ENCODE results near the gene WDR54.

WDR54 gene, protein sequence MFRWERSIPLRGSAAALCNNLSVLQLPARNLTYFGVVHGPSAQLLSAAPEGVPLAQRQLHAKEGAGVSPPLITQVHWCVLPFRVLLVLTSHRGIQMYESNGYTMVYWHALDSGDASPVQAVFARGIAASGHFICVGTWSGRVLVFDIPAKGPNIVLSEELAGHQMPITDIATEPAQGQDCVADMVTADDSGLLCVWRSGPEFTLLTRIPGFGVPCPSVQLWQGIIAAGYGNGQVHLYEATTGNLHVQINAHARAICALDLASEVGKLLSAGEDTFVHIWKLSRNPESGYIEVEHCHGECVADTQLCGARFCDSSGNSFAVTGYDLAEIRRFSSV

DNA sequence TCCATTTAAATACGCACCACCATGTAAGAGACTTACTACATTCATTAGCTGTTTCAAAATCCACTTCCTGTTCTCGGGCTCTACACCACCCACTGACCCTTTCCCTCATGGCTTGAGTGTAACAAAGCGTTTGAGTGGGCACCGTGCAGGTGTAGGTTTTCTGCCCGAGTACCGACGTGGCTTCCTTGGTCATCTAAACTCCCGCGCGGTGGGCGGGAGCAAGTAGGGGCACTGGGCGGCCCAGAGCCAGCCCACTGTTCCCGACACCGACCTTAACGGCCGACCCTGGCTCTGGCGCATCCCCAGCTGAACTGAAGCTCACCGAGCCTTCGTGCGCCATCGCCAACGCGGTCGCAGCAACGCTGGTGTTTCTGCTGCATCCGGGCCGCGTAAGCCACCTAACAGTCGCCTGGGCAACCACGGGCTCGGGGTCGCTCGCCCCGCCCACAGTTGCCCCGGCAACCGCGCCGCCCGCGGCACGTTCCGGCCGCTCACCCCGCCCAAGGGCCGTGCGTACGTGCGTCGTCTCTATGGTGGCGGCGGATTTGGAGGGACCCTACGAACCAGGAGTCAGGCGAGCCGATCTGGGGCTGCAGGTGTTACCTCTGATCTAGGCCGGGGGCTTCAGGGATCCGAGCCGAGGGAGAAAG, at the start of gene WDR54, which contains the start of gene C2orf81:
TSS of gene WDR54 (plus strand) at position 510 of the 650 bp plus-strand sequence. CDS start 424 bp downstream, outside the sequence.
TSS of gene C2orf81 (minus strand) at position 399 of the 650 bp plus-strand sequence. CDS start at position 340, 59 bp downstream.
- DNase-seq: peak; percentile 93

DNA sequence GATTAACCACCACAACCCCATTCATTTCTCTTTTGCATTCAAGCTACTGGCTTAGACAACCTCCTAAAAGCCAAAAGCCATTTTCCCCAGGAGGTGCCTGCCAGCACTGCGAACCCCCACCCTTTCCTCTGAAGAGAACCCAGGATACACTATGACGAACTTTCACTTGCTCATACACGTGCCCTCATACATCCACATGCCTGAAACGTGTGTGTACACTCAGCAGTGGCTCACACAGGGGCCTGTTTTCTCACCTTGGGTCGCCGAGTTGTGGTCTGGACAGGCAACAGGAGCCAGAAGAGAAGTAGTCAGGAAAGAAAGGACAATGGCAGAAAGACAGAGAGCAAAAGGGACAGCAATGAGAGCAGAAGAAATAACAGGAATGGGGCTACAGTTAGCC, 48.9 kb upstream of the WDR54 start:
- no peak for DNase-seq

DNA sequence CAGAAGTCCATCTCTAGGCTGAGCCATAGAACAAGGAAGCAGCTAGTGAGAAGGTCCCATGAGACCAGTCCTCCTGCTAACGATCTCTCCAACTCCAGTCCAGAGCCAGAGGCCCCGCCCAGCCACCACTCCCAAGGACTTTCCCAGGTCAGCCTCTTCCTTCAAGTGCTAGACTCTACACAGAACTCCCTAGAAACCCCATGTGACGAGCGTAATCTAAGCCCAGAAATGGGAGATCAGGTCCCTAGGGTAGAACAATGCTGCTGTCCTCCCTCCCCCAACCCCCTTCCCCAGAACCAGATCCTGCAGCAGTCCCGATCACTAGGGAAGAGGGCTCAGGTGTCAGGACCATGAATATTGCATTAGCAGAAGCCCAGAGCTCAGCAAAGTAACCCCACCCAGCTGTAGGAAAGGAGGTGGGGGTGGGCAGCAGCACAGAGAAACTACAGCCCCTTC, 48.3 kb upstream of the WDR54 start:
- no peak for DNase-seq

DNA sequence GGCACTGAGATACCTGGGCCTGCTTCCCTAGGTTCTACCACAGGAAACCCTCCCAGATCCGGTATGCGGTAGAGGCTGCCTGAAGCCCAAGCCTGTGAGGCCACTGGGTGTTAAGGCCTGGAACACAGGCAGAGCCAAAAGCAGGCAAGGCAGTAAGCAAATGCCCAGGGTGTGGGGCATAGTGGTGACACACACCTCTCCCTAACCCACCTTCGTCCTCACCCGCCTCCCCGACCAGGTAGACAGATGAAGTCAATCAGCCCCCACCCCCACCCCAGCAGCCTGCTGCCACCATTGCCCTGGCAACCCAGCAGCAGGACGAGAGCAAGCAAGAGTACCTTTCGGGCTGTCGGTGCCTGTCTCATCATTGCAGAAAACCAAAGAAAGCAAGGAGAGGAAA, 47.5 kb upstream of the WDR54 start:
- no peak for DNase-seq

DNA sequence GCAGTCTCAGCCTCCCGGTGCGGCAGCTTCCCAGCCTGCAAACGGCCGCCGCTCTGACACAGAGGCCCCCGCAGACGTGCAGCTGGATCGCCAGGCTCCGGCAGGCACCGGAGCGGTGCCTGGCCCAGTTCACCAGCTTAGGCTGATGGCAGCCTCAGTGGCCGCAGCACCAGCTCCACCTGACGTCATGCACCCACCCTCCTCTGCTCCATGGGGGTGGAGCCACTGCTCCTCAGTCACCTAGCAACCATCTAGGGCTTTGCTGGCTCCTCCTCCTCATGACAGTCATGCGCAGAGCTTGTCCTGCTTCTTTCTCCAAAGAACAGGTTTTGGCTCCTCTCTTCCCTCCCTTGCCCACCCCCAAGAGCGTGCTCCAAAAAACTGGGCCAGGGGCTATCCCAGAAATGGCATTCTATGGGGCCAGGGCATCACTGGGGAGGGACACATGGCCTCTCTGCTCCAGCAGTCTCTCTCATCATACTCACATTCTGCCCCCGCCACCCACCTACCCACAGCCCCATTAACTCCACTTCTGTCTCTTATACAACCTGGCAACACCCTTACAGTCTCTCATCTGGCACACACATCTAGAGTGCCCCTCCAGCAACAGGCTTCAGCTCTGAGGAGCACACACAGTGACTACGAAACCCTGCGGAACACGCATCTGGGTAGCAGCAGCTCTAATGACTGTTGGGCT, 46.9 kb upstream of the WDR54 start:
- DNase-seq: no peak

DNA sequence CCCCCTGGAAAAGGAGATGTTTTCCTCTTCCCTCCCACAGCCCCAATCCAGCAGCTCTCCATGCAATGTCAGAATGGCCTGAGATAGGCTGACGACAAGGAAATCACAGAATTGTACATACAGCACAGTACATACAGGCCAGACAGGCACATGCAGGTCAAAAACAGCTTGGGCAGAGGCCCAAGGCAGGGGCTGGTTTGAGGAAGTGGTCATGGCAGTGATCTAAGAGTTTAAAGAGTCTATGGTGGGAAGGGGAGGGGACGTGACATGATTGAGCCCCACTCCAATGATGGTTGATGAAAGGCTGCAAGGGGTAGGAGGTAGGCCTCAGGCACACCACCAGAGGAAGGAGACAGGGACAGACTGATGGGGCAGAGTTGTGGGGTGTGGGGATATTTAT, 45.7 kb upstream of the WDR54 start:
- DNase-seq: no peak

DNA sequence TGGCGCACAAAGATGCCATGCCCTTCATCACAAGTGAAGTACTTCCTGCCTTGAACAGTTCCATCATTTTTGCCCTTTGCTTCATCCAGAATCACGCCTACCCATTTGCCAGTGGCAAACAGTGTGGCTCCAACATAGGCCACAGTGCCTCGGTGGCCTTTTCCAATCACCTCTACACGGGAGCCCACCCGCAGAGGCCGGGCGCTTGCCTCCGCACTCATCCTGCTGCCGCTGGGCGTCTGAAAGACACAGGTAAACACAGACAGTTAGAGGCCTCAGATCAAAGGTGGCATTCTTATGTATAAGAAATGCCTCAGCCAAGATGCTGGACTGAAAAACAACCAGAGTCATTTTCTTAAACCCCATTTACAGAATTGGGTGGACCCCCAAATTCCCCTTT, 43.5 kb upstream of the WDR54 start:
- DNase-seq: no peak

DNA sequence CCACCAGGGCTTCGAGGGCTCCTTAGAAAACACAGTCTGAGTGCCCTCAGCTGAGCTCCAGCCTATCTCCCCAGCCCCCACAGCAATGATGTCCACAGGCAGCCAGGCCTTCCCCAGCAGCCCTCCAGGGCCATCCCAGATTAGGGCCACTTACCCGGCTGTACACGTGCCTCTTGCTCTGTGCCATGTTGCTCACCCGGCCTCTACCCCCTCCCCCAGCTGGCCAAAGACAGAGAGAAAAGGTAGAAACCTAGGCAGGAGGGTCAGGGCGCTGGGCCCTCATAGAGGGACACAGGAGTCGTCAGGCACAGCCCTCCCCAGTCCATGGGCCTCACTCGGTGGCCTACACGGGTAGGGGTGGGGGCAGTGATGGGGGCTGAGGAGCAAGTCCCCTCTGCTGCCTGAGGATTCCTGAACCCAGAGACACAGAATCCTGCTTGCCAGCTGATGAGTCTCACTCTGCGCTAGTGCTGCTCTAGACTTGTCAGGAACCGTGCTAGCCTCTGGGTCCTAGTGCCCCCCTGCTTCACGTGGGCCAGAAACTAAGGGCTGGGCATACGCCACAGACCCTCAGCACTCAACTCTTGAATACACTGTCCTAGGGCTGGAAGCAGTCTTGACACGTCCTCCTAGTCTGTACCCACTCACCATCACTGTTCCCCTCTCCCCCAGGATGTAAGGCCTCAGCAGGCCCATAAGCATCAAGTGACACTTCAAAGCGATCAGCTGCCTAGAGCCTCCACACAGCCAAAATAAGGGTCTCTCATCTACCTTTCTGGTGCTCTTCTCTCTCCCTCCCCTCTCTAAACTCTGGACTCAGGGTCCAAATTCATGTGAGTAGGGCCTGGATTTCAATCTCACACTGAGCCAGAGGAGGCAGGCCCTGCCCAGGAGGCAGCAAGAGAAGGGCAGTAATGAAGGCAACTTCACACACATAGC, 41.4 kb upstream of the WDR54 start, which contains the start of gene DCTN1:
TSS of gene DCTN1 (minus strand) at position 461 of the 939 bp plus-strand sequence. CDS start at position 187, 274 bp downstream.
- DNase-seq: peak; percentile 13

DNA sequence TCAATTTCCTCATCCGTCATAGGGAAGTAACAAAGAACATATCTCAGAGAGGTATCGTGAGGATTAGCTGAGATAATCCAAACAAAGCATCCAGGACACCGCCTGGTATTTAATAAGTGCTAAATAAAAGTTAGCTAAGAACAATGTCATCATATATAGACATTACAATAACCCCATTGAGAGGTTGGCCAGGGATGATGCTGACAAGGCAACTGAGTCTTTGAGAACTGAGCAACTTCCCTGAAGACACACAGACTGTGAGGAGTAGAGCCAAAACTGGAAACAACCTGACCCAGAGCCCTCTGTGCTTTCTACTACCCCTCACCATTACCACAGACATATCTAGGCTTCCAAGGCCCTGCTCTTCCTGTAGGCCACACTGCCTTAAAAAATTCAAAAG, 39.8 kb upstream of the WDR54 start:
- DNase-seq: no peak

DNA sequence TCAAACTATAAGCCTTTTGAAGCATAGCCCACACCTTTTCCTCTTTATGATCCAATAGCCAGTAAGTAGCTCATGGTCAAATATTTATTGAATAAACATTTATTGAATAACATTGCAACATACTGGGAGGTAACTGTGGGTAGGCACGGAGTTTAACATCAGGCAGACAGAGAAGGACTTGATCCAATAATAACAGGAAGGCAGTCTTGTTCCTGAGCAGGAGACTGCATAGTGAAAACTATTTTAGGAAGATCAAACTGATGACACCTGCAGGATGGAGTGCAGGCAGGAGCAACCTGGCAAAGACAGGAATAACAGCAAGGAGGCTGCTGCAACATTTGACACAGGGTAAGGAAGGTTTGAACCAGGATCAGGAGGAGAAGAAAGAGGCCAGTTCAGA, 38.3 kb upstream of the WDR54 start:
- no peak for DNase-seq

DNA sequence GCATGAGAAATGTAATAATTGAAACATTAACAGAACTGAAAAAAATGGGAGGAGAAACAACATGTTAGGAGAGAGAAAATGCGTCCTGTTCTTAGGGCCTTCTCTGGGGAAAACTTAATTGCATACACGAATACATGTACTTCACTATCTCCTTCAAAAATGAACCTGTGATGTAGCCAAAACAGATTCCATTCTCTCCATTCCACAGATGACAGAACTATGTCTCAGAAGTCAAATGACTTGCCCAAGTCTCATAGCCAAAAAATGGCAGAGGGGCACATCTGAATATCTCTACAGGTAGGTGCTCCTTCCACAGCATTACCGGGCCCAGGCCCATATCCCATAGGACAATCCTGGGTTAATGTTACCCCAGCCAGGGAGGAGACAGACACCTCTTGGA, 37.5 kb upstream of the WDR54 start:
- no peak for DNase-seq

DNA sequence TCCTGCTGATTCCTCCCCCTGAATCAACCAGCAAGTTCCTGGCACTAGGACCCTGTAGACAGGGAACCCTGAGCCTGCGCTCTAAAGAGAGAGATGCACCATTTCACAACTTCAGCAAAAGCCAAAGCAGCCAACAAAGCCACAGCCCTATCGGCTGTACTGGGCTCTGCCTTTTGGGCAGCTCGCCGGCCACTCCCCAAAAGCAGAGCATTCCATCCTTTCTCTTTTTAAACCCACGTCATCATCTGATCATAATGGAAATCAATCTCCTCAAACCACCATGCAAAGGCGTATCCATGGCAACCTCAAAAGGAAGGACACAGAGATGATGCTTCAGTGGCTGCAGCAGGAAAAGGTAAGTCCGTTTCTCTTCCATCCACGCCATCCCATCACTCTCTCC, 36.1 kb upstream of the WDR54 start:
- DNase-seq: no peak

DNA sequence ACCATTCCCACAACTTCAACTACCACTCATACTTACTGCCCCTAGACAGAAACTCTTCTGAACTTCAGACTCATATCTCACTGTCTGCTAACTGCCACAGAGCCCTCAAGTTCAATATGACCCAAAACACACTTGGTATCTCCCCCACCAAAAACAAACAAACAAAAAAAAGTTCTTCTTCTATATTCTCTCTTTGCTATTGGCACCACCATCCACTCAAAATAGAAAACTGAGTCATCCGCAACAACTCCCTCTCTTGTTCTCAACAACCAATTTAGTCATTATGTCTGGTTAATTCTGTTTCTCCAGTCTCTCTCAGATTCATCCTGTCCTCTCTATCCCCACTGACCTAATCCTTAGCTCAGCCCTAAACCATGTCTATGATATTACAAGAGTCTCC, 34.2 kb upstream of the WDR54 start:
- no peak for DNase-seq

DNA sequence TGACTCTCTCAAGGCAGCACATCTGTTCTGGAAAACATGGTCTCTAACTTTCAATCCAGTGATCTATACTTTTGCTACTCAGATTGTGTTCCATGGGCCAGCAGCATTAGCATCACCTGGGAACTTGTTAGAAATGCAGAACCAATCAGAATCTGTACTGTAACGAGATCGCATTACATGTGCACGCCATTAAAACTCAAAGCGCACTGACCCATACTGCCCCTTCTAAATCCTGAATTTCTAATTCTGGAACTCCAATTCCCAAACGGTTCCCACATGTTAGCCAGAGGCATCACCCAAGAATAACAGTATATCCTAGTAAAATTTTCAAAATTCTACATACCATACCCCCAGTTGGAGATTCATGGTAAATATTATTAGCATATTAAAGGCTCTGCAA, 30.9 kb upstream of the WDR54 start:
- DNase-seq: no peak

DNA sequence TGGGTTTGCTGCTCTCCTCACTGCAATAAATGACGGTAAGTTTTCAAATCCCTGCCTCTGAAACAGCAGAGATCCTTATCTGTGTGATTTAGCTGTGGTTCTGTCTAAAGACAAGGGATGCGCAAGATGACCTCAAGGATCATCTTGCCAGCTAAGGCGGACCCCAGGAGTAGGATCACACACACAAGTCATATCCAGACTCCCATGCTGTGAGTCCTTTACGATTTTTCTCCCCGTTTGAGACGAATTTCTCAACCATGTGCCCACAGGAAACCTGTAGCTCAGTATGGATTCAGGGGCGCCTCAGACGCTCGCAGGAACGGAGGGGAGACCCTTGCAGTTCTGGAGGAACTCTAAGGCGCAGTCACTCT, 30.3 kb upstream of the WDR54 start:
- DNase-seq: no peak

DNA sequence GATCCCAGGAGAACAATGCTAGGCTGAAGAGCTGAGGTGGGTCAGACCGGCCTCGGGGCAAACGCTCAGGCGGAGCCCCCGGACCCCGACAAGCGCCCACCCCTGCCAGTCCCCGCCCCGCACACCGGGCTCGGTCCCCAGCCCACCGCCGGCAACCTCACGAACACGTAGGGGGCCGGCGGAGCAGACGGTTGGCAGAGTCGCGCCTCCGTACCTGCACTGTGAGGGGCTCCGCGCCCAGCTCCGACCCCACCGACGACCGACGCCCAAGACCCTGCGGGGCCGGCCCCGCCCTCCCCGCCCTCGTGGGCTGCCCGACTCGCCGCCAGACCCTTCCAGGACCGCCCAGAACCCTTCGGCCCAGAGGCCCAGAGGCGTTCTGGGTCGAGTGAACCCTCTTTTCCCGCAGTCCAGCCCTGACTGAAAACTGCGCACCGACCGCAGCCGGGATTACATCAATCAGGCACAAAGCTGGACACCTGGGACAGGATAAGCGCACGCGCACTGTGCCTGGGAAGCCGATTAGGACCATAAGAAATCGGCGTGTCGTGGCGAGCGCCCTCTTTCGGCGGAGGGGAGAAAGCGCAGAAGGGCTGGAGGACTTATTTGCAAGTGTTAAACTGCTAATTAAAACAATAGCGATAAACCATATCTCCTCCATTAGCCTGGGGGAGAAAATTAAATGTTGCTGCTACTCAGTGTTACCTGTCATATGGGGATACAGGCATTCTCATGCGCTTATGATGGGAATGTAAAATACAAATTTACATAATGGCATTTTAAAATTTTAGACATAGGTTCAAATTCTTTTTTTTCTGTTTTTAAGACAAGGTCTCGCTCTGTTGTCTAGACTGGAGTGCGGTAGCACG, 29.7 kb upstream of the WDR54 start:
- peak; percentile 97 for DNase-seq

DNA sequence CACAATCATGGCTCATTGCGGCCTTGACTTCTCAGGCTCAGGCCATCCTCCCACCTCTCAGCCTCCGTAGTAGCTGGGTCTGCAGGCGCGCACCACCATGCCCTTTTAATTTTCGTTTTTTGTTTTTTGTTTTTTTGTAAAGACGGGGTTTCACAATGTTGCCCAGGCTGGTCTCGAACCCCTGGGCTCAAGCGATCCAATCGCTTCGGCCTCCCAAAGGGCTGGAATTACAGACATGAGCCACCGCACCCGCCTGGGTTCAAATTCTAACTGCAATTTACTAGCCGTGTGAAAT, 29.1 kb upstream of the WDR54 start:
- DNase-seq: no peak

DNA sequence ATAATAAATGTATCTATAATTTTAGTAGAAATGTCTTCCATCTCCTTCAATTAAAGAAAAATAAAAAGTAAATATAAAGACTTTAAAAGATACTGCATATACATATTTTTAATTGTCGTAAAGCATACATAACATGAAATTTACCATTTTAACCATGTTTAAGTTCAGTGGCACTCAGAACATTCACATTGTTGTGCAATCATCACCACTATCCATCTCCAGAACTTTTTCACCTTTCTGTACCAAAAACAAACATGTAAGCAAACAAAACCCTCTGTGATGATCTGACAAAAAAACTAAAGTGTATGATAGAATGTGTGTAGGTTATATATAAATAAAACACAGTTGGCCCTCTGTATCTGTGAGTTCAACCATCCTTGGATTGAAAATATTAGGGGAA, 28.0 kb upstream of the WDR54 start:
- no peak for DNase-seq

DNA sequence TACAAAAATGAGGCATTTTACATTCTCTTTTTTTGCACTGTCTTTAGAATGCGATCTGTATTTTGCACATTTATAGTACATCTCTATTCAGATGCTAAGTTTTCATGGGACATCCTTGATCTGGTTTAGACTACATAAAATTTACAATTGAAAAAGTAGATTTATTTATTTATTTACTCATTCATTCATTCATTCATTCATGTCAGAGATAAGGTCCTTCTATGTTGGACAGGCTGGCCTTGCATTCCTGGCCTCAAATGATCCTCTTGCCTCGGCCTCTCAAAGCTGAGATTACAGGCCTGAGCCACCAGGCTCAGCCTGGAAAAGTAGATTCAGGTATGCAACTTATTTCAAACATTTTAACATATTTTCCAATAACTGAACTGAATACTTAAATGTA, 25.4 kb upstream of the WDR54 start:
- no peak for DNase-seq

DNA sequence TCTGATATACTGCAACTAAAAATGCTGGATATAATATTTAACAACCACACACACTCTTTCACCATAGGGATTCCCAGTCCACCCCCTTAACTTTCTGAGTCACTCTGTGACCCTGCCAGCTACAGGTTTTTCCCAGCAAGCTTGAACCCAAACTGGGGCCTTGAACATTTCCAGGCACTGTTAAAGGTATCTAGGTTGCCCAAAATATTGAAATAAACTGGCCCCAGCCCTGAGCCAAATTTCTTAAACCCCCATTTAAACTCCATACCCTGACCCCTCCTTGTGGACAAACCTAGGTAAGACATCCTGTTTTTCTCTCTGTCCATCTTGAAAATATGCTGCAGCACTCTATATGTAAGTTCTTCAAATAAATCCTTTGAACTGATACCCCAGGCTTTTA, 21.7 kb upstream of the WDR54 start:
- no peak for DNase-seq

DNA sequence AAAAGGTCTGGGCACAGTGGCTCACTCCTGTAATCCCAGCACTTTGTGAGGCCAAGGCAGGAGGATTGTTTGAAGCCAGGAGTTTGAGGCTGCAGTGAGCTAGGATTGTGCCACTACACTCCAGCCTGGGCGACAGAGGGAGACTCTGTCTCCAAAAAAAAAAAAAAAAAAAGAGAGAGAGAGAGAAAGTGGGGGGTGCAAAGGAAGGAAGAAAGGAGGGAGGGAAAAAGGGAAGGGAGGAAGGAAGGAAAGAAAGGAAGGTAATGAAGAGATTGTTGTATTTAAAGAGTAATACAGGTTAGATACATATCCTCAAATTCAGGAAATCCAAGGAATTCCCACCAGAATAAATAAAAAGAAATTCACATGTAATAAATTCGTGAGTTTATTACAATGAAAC, 19.6 kb upstream of the WDR54 start:
- no peak for DNase-seq

DNA sequence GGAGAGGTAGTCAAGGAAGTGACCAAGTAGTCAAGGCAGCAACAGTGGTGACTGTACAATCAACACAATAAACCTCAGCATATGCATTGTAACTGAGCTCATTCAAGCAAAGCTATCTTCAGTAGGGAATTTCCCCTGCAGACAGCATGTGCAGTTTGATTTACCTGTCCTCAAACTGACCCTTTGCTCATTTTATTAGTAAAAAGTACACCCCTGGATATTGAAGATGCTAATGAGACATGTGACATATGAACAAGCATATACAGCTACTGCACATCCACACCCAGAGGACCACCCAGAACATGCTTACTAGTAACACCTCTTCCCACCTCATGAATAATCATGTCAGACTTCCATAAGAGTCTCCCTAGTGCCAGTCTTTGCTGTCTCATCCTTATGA, 15.5 kb upstream of the WDR54 start:
- no peak for DNase-seq
